ENCODE measurements around the gene C16orf78.
A peak's percentile ranks its signal among the peaks of the same experiment; 100 is the strongest.

The C16orf78 gene

DNA sequence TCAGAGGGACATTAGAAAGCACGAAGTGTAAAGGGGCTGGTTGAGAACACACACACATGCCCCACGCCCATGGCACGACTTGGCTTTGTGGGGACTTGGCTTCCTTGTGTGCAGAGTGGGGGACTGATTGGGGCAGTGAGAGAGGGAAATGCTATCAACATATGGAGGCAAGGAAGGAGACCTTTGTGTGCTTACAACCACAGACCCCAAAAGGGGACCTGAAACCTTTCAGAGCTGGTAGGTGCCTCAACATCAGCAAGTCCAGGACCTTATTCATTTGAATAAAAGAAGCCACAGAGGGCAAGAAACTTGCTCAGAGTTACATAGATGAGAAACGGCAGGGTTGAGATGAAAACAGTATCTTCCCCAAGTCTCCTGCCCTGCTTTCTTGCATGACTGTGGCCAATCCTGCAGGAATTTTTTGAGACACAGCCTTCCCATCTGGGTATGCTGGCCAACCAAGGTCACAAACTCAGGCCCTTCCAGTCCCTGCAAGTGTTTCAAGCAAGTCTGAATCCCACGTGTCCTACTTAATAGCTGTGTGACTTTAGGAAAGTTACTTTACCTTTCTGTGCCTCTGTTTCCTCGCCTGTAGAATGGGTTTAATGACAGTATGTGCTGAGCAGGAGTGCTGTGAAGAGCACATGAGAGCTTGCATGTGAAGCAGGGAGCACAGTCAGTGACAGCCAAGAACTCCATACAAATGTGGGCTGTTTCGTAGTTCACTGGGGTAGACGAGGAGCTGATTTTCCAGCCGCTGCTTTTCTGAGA lies 26.2 kb downstream of the C16orf78 start:
- Histone ChIP-seq H3K4me3 (no peak overlapping the region), H4K20me1 (no peaks in the 10 kb centered on the region), H3K36me3 (no peaks in the 10 kb centered on the region), H3K9me3 (replicated peaks in 1 of 11) (peaks cover 0 to 12% (median 10%) of the 10 kb centered on the region in 11 experiments; a peak in 16 of 22 replicates), H3K27me3 (no peaks in the 10 kb centered on the region), H3K4me2 (0 out of 22 replicates have a peak overlapping the region, but pooled peaks of 1 of the 11 experiments have one; percentile 26), H3K9ac (no peak overlapping the region), H3K27ac (no peak overlapping the region), H3K4me1 (peaks cover 0 to 7% (median 0%) of the 10 kb centered on the region in 10 experiments; a peak in 2 of 20 replicates)
- no peak for TF ChIP-seq Cebpa-rat (IDR thresholded peaks at IDR 0.05)

DNA sequence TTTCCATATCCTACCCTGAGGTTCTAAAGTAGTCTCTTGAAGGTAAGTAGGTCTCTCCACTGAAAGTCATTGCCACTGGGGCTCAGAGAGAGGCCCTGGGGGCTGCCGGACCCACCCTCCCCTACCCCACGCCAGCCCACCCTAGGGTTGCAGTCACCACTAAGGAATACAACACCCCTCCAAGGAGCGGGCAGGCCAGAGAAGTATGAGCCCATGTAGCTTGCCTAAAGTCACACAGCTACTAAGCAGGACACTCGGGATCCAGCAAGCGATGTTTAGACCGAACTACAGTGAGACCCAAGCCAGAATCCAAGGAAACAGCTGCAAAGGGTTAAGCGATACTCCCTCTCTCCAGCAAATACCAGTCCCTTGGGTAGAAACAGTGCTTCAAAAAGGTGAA lies 27.0 kb downstream of the C16orf78 start:
- Histone ChIP-seq H3K4me1 (peaks cover 0 to 7% (median 0%) of the 10 kb centered on the region in 10 experiments; a peak in 2 of 20 replicates), H3K4me2 (no peak overlapping the region), H3K9ac (no peak overlapping the region), H3K36me3 (no peaks in the 10 kb centered on the region), H3K4me3 (no peak overlapping the region), H3K9me3 (replicated peaks in 1 of 11) (peaks cover 0 to 12% (median 10%) of the 10 kb centered on the region in 11 experiments; a peak in 16 of 22 replicates), H3K27ac (no peak overlapping the region), H3K27me3 (no peaks in the 10 kb centered on the region), H4K20me1 (no peaks in the 10 kb centered on the region)
- no peak for TF ChIP-seq Cebpa-rat (IDR thresholded peaks at IDR 0.05)

DNA sequence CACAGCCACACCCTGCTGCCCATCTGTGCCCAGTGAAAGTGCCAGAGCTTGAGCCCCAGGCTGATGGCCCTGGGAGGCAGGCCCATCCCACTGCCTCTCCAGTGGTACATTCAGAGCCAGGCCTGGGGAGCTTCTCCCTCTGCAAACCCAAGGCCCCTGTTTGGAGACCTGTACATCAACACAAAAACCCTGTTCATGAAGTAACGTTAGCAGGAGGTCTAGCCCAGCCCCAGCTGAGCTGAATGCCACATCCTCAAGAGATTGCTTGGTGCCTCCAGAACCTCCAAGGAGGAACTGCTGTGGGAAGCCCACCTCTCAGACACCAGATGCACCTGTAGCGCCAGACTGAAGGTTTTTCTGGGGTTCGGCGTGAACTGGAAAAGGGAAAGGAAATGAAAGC lies 31.5 kb downstream of the C16orf78 start:
- Histone ChIP-seq H3K9me3 (replicated peaks in 1 of 11) (peaks cover 0 to 15% (median 10%) of the 10 kb centered on the region in 11 experiments; a peak in 16 of 22 replicates), H3K27me3 (no peaks in the 10 kb centered on the region), H3K4me2 (no peak overlapping the region), H3K36me3 (no peaks in the 10 kb centered on the region), H3K4me1 (peaks cover 0 to 16% (median 13%) of the 10 kb centered on the region in 10 experiments; a peak in 15 of 20 replicates), H3K4me3 (no peak overlapping the region), H3K27ac (no peak overlapping the region), H3K9ac (no peak overlapping the region), H4K20me1 (no peaks in the 10 kb centered on the region)
- no peak for TF ChIP-seq Cebpa-rat (IDR thresholded peaks at IDR 0.05)

DNA sequence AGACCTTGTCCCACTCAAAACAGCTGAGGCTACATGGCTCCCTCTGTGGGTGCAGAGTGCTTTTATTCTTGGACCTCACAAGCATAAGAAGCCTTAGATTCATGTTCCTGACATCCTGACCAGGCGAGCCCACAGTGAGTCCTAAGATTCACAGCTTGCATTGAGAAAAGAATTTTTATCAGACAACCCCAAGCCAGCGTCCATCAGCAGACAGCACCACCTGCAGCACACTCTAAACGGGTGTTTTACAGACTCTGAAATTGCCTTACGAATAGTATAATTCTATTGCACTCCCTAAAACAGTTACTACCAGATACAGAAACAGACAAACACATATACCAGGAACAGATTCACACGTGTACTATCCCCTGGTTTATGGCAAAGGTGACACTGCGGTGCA lies 31.9 kb downstream of the C16orf78 start:
- no peak for TF ChIP-seq Cebpa-rat (IDR thresholded peaks at IDR 0.05)
- no peak overlapping the region for H3K4me3 ChIP-seq
- H3K36me3 ChIP-seq, result no peaks in the 10 kb centered on the region
- H3K9me3 ChIP-seq (replicated peaks in 1 of 11), result peaks cover 0 to 17% (median 10%) of the 10 kb centered on the region in 11 experiments; a peak in 16 of 22 replicates
- no peaks in the 10 kb centered on the region for H4K20me1 ChIP-seq
- no peak overlapping the region for H3K9ac ChIP-seq
- H3K27ac ChIP-seq, result no peak overlapping the region
- no peaks in the 10 kb centered on the region for H3K27me3 ChIP-seq
- no peak overlapping the region for H3K4me2 ChIP-seq
- peaks cover 0 to 20% (median 17%) of the 10 kb centered on the region in 10 experiments; a peak in 17 of 20 replicates for H3K4me1 ChIP-seq

DNA sequence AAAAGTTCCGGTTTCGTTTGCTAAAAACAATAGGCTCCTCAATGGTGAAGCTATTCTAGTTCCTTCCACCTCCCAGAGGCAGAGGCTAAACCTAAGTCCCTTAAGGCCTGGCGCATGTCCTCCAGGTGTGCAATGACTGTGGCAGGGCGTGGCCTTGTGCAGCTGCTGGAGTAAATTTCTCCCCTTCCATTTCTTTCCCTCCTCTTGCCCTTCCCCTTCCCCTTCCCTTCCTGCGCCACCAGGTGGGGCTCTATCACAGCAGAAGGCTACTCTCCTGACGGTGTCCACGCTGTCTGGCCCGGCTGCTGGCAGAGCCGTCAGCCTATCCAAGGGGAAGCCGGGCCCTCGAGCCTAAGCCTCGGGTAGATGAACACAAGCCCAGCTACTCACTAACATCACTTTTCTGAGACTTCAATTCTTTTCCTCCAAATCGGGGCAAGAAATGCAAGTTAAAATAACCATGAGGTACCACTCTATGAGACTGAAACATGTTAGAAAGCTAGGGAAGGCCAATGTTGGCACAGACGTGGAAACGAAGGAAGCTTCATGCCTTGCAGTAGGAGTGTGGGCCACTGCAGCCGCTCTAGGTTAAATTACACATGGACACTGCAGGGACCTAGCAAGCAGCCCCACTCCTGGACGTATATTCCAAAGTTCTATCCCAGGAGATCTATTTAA lies 34.4 kb downstream of the C16orf78 start:
- H3K36me3 ChIP-seq, result no peaks in the 10 kb centered on the region
- peak overlapping the region in 1 of 11 experiments; percentile 1; a peak in 1 of 22 replicates for H3K9ac ChIP-seq
- H4K20me1 ChIP-seq, result no peaks in the 10 kb centered on the region
- H3K4me2 ChIP-seq, result peak overlapping the region; percentile 25 to 56 (median 40); a peak in 21 of 22 replicates
- no peak overlapping the region for H3K4me3 ChIP-seq
- no peak for TF ChIP-seq Cebpa-rat (IDR thresholded peaks at IDR 0.05)
- H3K4me1 ChIP-seq, result peaks cover 0 to 32% (median 27%) of the 10 kb centered on the region in 10 experiments; a peak in 17 of 20 replicates
- no peaks in the 10 kb centered on the region for H3K27me3 ChIP-seq
- H3K9me3 ChIP-seq (replicated peaks in 1 of 11), result peaks cover 0 to 16% (median 8%) of the 10 kb centered on the region in 11 experiments; a peak in 16 of 22 replicates
- no peak overlapping the region for H3K27ac ChIP-seq

DNA sequence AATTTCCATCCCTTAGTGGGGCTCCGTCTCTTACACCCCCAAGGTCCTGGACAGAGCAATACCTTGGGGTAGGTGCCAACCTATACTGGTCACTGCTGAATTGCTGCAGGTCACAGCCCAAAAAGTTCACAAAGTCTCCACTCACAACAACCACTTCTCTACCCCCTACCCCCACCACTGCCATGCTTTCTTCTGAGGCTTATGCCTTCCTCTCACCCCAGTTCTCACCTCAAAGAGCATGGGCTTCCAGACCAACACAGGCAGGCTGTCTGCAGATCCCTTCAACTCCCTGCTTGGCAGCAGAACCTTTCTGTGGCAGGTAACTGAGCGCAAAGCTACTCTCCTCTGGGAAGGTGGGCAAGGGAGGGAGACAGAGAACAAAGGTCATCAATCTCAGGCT lies 35.5 kb downstream of the C16orf78 start:
- Histone ChIP-seq H3K4me1 (peaks cover 0 to 32% (median 27%) of the 10 kb centered on the region in 10 experiments; a peak in 17 of 20 replicates), H3K4me3 (no peak overlapping the region), H3K9ac (no peak overlapping the region), H4K20me1 (no peaks in the 10 kb centered on the region), H3K36me3 (no peaks in the 10 kb centered on the region), H3K27ac (no peak overlapping the region), H3K27me3 (no peaks in the 10 kb centered on the region), H3K4me2 (no peak overlapping the region), H3K9me3 (replicated peaks in 1 of 11) (peaks cover 0 to 9% (median 0%) of the 10 kb centered on the region in 11 experiments; a peak in 3 of 22 replicates)
- TF ChIP-seq Cebpa-rat (IDR thresholded peaks at IDR 0.05), result no peak

DNA sequence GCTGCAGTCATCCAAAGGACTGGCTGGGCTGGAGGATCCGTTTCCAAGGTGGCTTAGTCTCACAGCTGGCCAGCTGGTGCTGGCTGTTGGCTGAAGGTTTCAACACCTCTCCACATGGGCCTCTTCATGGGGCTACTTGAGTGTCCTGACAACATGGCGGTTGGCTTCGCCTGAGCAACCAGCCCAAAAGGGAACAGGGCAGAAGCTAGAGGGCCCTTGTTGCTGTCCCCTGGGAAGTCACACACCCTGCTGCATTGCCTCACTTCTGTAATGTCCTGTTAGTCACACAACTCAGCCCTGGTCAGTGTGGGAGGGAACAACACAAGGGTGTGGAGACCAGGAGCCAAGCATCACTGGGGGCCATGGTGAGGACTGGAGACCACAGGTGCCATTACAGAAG lies 36.6 kb downstream of the C16orf78 start:
- Histone ChIP-seq H3K4me2 (peak overlapping the region in 9 of 11 experiments; percentile 2 to 63 (median 50); a peak in 10 of 22 replicates), H3K9me3 (replicated peaks in 1 of 11) (peaks cover 0 to 9% (median 0%) of the 10 kb centered on the region in 11 experiments; a peak in 3 of 22 replicates), H3K9ac (no peak overlapping the region), H3K36me3 (no peaks in the 10 kb centered on the region), H3K4me3 (no peak overlapping the region), H3K27ac (no peak overlapping the region), H3K4me1 (peaks cover 0 to 32% (median 27%) of the 10 kb centered on the region in 10 experiments; a peak in 17 of 20 replicates), H3K27me3 (no peaks in the 10 kb centered on the region), H4K20me1 (no peaks in the 10 kb centered on the region)
- no peak for TF ChIP-seq Cebpa-rat (IDR thresholded peaks at IDR 0.05)

DNA sequence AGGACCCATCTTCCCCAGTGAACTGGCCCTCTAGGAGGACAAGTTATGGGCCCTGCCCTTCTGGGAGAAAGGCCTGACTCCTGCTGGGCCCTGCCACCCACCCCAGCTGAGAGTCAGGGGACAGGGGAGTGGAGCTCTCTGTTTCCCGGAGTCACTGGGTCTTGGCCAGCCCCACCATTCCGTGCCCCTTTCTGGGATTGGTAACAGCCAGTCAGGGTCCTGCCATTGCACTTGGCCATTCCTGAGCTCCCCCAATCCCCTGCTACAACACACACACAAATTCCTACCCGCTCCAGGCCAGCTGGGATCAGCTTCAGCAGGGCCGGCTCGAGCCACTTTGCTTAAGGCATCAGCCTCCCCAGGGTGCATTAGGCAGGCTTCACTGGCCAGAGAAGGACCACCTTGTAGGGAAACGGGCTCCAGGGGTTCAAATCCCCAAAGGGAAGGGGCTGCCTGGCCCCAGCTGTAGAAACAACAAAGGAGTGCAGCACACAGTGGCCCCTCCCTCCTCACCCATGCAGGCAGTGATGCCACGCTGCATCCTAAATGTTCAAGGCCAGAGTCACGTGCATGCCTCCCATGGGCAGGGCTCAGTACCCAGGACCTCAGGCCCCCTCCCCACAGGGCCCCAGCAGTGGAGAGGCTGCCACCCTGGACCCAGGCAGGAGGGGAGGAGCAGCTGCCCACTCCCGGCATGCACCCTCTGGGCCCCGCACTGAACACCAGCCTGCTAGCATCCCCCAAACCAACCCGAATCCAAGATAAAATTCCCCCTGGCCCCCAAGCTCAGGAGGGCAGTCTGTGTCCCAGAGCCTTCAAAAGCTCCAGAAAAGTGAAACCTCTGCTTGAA lies 37.7 kb downstream of the C16orf78 start:
- no peak overlapping the region for H3K27ac ChIP-seq
- peak overlapping the region in 9 of 11 experiments; percentile 10 to 63 (median 53); a peak in 17 of 22 replicates for H3K4me2 ChIP-seq
- TF ChIP-seq Cebpa-rat (IDR thresholded peaks at IDR 0.05), result no peak
- H4K20me1 ChIP-seq, result no peaks in the 10 kb centered on the region
- no peaks in the 10 kb centered on the region for H3K36me3 ChIP-seq
- peaks cover 0 to 9% (median 0%) of the 10 kb centered on the region in 11 experiments; a peak in 3 of 22 replicates for H3K9me3 ChIP-seq (replicated peaks in 1 of 11)
- no peaks in the 10 kb centered on the region for H3K27me3 ChIP-seq
- no peak overlapping the region for H3K9ac ChIP-seq
- H3K4me3 ChIP-seq, result no peak overlapping the region
- peaks cover 0 to 32% (median 27%) of the 10 kb centered on the region in 10 experiments; a peak in 17 of 20 replicates for H3K4me1 ChIP-seq
